Left ventricle myocardium inferior (tissue), 1 donor: ENCODE measurements around the gene DDAH1. TPM values are rescaled to one million over a fixed set of nuclear protein-coding genes. Genes with fewer than 3 reads are reported as not detected.

Experiments
- DNase-seq: peaks from one replicate; pipeline ENCODE4 v3.0.0-alpha.2; 2020
- H3K27ac ChIP-seq: fragments of 200-600 bp; replicated peaks from 2 replicates; pipeline ENCODE4 v1.8.0; 2021
- H3K27me3 ChIP-seq: fragments of 200-600 bp; 2 replicates; pipeline ENCODE4 v1.8.0; 2021; ENCODE audit warnings: low read depth
- H3K36me3 ChIP-seq: fragments of 200-600 bp; 2 replicates; pipeline ENCODE4 v1.8.0; 2021
- H3K4me1 ChIP-seq: fragments of 200-600 bp; 2 replicates; pipeline ENCODE4 v1.8.0; 2021
- H3K4me3 ChIP-seq: fragments of 200-600 bp; 2 replicates; pipeline ENCODE4 v1.8.0; 2021; ENCODE audit warnings: mild to moderate bottlenecking, moderate library complexity
- H3K9me3 ChIP-seq: fragments of 200-600 bp; replicated peaks from 2 replicates; pipeline ENCODE4 v1.8.0; 2021
- intact Hi-C: fragments of 100-400 bp; cut with micrococcal nuclease; formaldehyde crosslinking; loops from one replicate; pipeline ENCODE4 v1.11.0; 2022
- total RNA-seq: library from RNA; stranded (reverse); fragmentation: NEBNext Ultra II Directional; extraction: Animal tissue kit (Norgen Biotek cat#: 25700); gene quantifications from one replicate; pipeline ENCODE4 v1.2.1, GENCODE V29; 2021
- TF ChIP-seq, protein P1 (sequence below): fragments of 200-600 bp; IDR thresholded peaks from 2 replicates; pipeline ENCODE4 v1.8.0; 2021; ENCODE audit warnings: antibody characterized with exemption, mild to moderate bottlenecking, borderline replicate concordance
- donor health status: DM: no; HTN: yes; CAD: no; lungs with severe emphysema.

Gene DDAH1
- total RNA-seq, 1 donor from 2014 or later: 10.1 TPM

DNA sequence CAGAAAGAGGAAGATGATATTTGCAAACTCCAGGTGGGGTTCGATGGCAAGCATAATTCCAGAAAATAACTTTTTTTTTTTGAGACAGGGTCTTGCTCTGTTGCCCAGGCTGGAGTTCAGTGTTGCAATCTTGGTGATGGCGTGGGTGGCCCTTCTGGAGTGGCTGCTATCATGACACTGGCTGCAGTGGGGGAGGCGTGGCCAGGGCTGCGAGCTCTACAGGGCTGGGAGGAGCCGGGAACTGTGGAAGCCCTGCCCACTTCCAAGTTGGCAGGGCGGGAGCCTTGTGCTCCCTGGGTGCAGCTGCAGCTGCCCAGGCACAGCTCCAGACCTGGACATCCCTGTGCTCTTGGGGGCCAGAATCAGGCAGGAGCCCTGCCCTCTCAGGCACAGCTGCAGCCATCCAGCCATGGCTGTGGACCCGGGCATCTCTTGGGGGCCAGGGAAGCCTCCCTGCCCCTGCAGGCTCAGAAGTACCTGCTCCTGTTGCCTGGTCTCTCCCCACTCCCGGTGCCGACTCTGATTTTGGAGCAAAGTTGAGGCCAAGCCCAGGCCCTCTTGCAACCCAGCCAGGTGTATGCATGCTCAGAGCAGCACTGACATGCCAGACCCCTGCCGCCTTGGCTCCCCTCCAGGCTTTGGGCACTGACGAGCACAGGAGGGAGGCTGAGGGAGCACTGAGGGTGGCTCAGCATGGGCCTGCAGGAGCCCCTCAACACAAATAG, 181.3 kb downstream of the DDAH1 start:
- intact Hi-C loops: no loop called here
- Histone ChIP-seq H3K36me3 (no peaks in the 10 kb centered on the region), H3K4me1 (peaks cover 11% of the 10 kb centered on the region), H3K27me3 (no peaks in the 10 kb centered on the region), H3K9me3 (no peaks in the 10 kb centered on the region), H3K4me3 (no peak overlapping the region), H3K27ac (no peak overlapping the region)
- TF ChIP-seq, protein P1, sequence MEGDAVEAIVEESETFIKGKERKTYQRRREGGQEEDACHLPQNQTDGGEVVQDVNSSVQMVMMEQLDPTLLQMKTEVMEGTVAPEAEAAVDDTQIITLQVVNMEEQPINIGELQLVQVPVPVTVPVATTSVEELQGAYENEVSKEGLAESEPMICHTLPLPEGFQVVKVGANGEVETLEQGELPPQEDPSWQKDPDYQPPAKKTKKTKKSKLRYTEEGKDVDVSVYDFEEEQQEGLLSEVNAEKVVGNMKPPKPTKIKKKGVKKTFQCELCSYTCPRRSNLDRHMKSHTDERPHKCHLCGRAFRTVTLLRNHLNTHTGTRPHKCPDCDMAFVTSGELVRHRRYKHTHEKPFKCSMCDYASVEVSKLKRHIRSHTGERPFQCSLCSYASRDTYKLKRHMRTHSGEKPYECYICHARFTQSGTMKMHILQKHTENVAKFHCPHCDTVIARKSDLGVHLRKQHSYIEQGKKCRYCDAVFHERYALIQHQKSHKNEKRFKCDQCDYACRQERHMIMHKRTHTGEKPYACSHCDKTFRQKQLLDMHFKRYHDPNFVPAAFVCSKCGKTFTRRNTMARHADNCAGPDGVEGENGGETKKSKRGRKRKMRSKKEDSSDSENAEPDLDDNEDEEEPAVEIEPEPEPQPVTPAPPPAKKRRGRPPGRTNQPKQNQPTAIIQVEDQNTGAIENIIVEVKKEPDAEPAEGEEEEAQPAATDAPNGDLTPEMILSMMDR: no peak
- DNase-seq: no peak

- intact Hi-C loops: no loop called here
- Histone ChIP-seq H3K27ac (no peak overlapping the region), H3K4me3 (no peak overlapping the region), H3K36me3 (no peaks in the 10 kb centered on the region), H3K9me3 (no peaks in the 10 kb centered on the region), H3K4me1 (peaks cover 11% of the 10 kb centered on the region), H3K27me3 (no peaks in the 10 kb centered on the region)
- DNase-seq: no peak
- TF ChIP-seq, protein P1: no peak
Measured at GRCh38 chr1:85282424-85282823, 182.5 kb downstream of the DDAH1 start.

DNA sequence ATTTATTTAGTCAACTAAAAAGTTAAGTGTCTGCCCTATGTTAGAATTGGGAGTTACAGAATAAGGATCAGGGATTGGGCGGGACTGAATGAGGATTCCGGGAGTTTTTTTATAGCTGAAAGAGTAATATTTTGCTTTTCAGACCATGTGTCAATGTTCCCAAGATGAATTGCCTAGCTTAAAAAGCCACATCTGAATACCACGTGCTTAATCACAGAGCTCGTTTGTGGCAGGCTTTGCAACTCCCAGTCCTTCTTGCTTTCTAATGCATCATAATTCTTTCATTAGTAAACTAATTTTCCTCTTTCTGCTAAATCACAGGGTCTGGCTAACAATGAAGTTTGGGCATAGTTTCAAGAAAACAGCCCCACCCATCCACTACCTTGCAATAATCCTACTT, 184.3 kb downstream of the DDAH1 start:
- no peaks in the 10 kb centered on the region for H3K27me3 ChIP-seq
- TF ChIP-seq, protein P1: no peak
- no peaks in the 10 kb centered on the region for H3K9me3 ChIP-seq
- no peak overlapping the region for H3K4me3 ChIP-seq
- intact Hi-C loops: no loop called here
- DNase-seq: no peak
- H3K4me1 ChIP-seq: peaks cover 23% of the 10 kb centered on the region
- no peaks in the 10 kb centered on the region for H3K36me3 ChIP-seq
- no peak overlapping the region for H3K27ac ChIP-seq

DNA sequence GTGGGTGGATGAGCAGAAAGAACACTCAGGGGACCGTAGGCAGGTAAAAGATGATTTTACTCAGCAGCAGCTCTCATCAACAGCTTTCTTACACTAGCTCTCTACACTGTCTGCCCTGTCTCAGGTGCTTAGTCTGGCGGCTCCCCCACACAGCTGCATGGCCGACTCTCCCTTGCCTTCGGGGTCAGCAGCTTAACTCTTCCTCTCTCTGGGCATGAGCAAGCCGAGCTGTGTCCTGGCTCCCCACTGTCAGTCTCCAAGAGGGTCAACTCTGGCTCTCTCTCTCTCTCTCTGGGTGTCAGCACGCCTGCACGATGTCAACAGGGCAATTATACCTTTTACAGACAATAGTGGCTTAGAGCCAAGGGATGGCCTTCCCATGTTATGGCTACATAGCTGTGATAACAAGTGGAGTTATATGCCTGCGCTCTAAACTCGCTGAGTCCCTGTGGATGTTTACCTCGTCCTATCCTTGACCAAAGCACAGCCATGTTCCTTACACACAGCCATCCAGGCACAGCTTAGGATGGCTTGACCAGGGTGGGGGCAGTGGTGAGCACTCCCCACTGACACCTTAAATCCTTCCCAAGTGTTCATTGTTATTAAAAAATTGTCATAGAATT, 185.4 kb downstream of the DDAH1 start:
- DNase-seq: no peak
- Histone ChIP-seq H3K27ac (peak overlapping the region; percentile 42), H3K36me3 (no peaks in the 10 kb centered on the region), H3K9me3 (no peaks in the 10 kb centered on the region), H3K4me3 (no peak overlapping the region), H3K4me1 (peaks cover 34% of the 10 kb centered on the region), H3K27me3 (no peaks in the 10 kb centered on the region)
- intact Hi-C loops: no loop called here
- TF ChIP-seq, protein P1: no peak

DNA sequence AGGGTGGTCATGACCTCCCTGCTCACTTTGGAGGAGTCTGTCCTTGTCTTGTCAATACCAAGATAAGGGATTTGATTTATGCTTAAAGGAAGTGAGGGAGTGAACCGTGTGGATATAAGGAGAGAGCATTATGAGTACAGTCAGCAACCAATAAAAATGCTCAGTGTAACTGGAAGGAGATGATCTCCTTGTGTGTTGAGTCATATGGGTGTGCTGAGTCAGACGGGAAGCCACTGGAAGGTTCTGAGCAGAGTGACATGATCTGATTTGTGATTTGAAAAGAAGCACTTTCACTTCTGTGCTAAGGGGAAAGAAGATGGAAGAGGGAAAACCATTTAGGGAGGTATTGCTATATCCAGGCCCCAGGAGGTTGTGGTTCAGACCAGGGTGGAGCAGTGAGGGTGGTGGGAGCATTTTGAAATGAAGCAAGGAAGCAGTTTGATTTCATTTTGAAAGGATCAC, 186.1 kb downstream of the DDAH1 start:
- peaks cover 5% of the 10 kb centered on the region for H3K36me3 ChIP-seq
- peaks cover 40% of the 10 kb centered on the region for H3K4me1 ChIP-seq
- intact Hi-C loops: no loop called here
- H3K27me3 ChIP-seq: no peaks in the 10 kb centered on the region
- H3K9me3 ChIP-seq: no peaks in the 10 kb centered on the region
- H3K27ac ChIP-seq: peak overlapping the region; percentile 42
- TF ChIP-seq, protein P1: no peak
- H3K4me3 ChIP-seq: no peak overlapping the region
- no peak for DNase-seq
